Mucosa of stomach (tissue), 1 donor: Measurements from ENCODE around the gene GRWD1.
A peak's percentile ranks its signal among the peaks of the same experiment; 100 is the strongest.

Source experiments
- H3K27me3 ChIP-seq: one replicate; pipeline ENCODE4 v1.7.0; 2013; ENCODE audit warnings: mild to moderate bottlenecking, low read length; ENCODE audit not compliant: control insufficient read depth, insufficient read depth
- H3K36me3 ChIP-seq: one replicate; pipeline ENCODE4 v1.7.0; 2013; ENCODE audit warnings: low read length; ENCODE audit not compliant: control insufficient read depth, insufficient read depth
- H3K4me1 ChIP-seq: one replicate; pipeline ENCODE4 v1.7.0; 2013; ENCODE audit warnings: mild to moderate bottlenecking, low read length; ENCODE audit not compliant: control insufficient read depth, insufficient read depth
- H3K4me3 ChIP-seq: one replicate; pipeline ENCODE4 v1.7.0; 2013; ENCODE audit warnings: low read length
- H3K9ac ChIP-seq: one replicate; pipeline ENCODE4 v1.7.0; 2013; ENCODE audit warnings: mild to moderate bottlenecking, low read length, moderate library complexity
- H3K9me3 ChIP-seq: one replicate; pipeline ENCODE4 v1.7.0; 2013; ENCODE audit warnings: mild to moderate bottlenecking, low read length, moderate library complexity; ENCODE audit not compliant: control insufficient read depth
- donor health status: Pancreatic carcinoma.

The GRWD1 gene

GRCh38 chr19:48441360-48442050, 4.3 kb upstream of the GRWD1 start:
- Histone ChIP-seq H3K4me3 (no peak overlapping the region), H3K27me3 (peaks cover 34% of the 10 kb centered on the region), H3K9ac (no peak overlapping the region), H3K4me1 (peaks cover 19% of the 10 kb centered on the region), H3K9me3 (no peaks in the 10 kb centered on the region), H3K36me3 (no peaks in the 10 kb centered on the region)

GRCh38 chr19:48442116-48443035, 3.4 kb upstream of the GRWD1 start:
- no peaks in the 10 kb centered on the region for H3K36me3 ChIP-seq
- H3K27me3 ChIP-seq: peaks cover 29% of the 10 kb centered on the region
- peaks cover 22% of the 10 kb centered on the region for H3K4me1 ChIP-seq
- no peak overlapping the region for H3K9ac ChIP-seq
- no peaks in the 10 kb centered on the region for H3K9me3 ChIP-seq
- H3K4me3 ChIP-seq: no peak overlapping the region

GRCh38 chr19:48443256-48443655, 2.5 kb upstream of the GRWD1 start:
- no peak overlapping the region for H3K4me3 ChIP-seq
- H3K27me3 ChIP-seq: peaks cover 29% of the 10 kb centered on the region
- no peaks in the 10 kb centered on the region for H3K9me3 ChIP-seq
- peaks cover 22% of the 10 kb centered on the region for H3K4me1 ChIP-seq
- no peaks in the 10 kb centered on the region for H3K36me3 ChIP-seq
- no peak overlapping the region for H3K9ac ChIP-seq

- no peaks in the 10 kb centered on the region for H3K9me3 ChIP-seq
- H3K27me3 ChIP-seq: peaks cover 29% of the 10 kb centered on the region
- no peak overlapping the region for H3K9ac ChIP-seq
- H3K4me3 ChIP-seq: no peak overlapping the region
- no peaks in the 10 kb centered on the region for H3K36me3 ChIP-seq
- peaks cover 22% of the 10 kb centered on the region for H3K4me1 ChIP-seq
Observed at GRCh38 chr19:48443731-48444128, 2.1 kb upstream of the GRWD1 start.

GRCh38 chr19:48444129-48444935, 1.5 kb upstream of the GRWD1 start:
- H3K4me3 ChIP-seq: no peak overlapping the region
- H3K36me3 ChIP-seq: no peaks in the 10 kb centered on the region
- H3K27me3 ChIP-seq: peaks cover 29% of the 10 kb centered on the region
- no peak overlapping the region for H3K9ac ChIP-seq
- no peaks in the 10 kb centered on the region for H3K9me3 ChIP-seq
- H3K4me1 ChIP-seq: peaks cover 22% of the 10 kb centered on the region

- Histone ChIP-seq H3K4me3 (no peak overlapping the region), H3K4me1 (peaks cover 22% of the 10 kb centered on the region), H3K9ac (no peak overlapping the region), H3K36me3 (no peaks in the 10 kb centered on the region), H3K9me3 (no peaks in the 10 kb centered on the region), H3K27me3 (peaks cover 29% of the 10 kb centered on the region)
Observed at GRCh38 chr19:48444936-48445200, 915 bp upstream of the GRWD1 start.

- H3K9me3 ChIP-seq: no peaks in the 10 kb centered on the region
- H3K27me3 ChIP-seq: peaks cover 29% of the 10 kb centered on the region
- peak overlapping the region; percentile 83 for H3K9ac ChIP-seq
- peak overlapping the region; percentile 96 for H3K4me3 ChIP-seq
- peaks cover 22% of the 10 kb centered on the region for H3K4me1 ChIP-seq
- peaks cover 2% of the 10 kb centered on the region for H3K36me3 ChIP-seq
Observed at GRCh38 chr19:48445256-48445605, 552 bp upstream of the GRWD1 start.

GRCh38 chr19:48446579-48446978, 796 bp downstream of the GRWD1 start:
- Histone ChIP-seq H3K9ac (peak overlapping the region; percentile 83), H3K4me3 (peak overlapping the region; percentile 96), H3K36me3 (peaks cover 9% of the 10 kb centered on the region), H3K27me3 (peaks cover 21% of the 10 kb centered on the region), H3K4me1 (peaks cover 22% of the 10 kb centered on the region), H3K9me3 (no peaks in the 10 kb centered on the region)

- H3K36me3 ChIP-seq: peaks cover 9% of the 10 kb centered on the region
- H3K27me3 ChIP-seq: peaks cover 12% of the 10 kb centered on the region
- H3K9ac ChIP-seq: no peak overlapping the region
- H3K4me1 ChIP-seq: peaks cover 36% of the 10 kb centered on the region
- no peak overlapping the region for H3K4me3 ChIP-seq
- H3K9me3 ChIP-seq: no peaks in the 10 kb centered on the region
Observed at GRCh38 chr19:48448563-48448962, 2.8 kb downstream of the GRWD1 start.

GRCh38 chr19:48450441-48450840, 4.7 kb downstream of the GRWD1 start:
- H3K36me3 ChIP-seq: peaks cover 9% of the 10 kb centered on the region
- H3K9ac ChIP-seq: no peak overlapping the region
- no peak overlapping the region for H3K4me3 ChIP-seq
- peaks cover 20% of the 10 kb centered on the region for H3K4me1 ChIP-seq
- no peaks in the 10 kb centered on the region for H3K27me3 ChIP-seq
- H3K9me3 ChIP-seq: no peaks in the 10 kb centered on the region

- no peak overlapping the region for H3K4me3 ChIP-seq
- peaks cover 9% of the 10 kb centered on the region for H3K36me3 ChIP-seq
- no peak overlapping the region for H3K9ac ChIP-seq
- H3K27me3 ChIP-seq: no peaks in the 10 kb centered on the region
- H3K9me3 ChIP-seq: no peaks in the 10 kb centered on the region
- peaks cover 20% of the 10 kb centered on the region for H3K4me1 ChIP-seq
Observed at GRCh38 chr19:48450863-48451262, 5.1 kb downstream of the GRWD1 start.

GRCh38 chr19:48451624-48452023, 5.8 kb downstream of the GRWD1 start:
- H3K4me3 ChIP-seq: no peak overlapping the region
- peaks cover 16% of the 10 kb centered on the region for H3K4me1 ChIP-seq
- H3K9ac ChIP-seq: no peak overlapping the region
- H3K9me3 ChIP-seq: no peaks in the 10 kb centered on the region
- peaks cover 9% of the 10 kb centered on the region for H3K36me3 ChIP-seq
- no peaks in the 10 kb centered on the region for H3K27me3 ChIP-seq
